ENCODE data around the gene ZCCHC9. TPM values are rescaled to one million over a fixed set of nuclear protein-coding genes. Genes with fewer than 3 reads are reported as not detected.

Gene ZCCHC9
- total RNA-seq, 4 donors from 2014 or later, result 21.3 to 34.9 (median 25.2) TPM

- no peak for ATAC-seq
- no peak overlapping the region for H3K27ac ChIP-seq
- no peaks in the 10 kb centered on the region for H3K4me1 ChIP-seq
- TF ChIP-seq POLR2AphosphoS5 (IDR thresholded peaks at IDR 0.05) (no peak), EP300 (IDR thresholded peaks at IDR 0.05) (no peak), POLR2A (IDR thresholded peaks at IDR 0.05) (no peak)
- TF ChIP-seq, protein P1, sequence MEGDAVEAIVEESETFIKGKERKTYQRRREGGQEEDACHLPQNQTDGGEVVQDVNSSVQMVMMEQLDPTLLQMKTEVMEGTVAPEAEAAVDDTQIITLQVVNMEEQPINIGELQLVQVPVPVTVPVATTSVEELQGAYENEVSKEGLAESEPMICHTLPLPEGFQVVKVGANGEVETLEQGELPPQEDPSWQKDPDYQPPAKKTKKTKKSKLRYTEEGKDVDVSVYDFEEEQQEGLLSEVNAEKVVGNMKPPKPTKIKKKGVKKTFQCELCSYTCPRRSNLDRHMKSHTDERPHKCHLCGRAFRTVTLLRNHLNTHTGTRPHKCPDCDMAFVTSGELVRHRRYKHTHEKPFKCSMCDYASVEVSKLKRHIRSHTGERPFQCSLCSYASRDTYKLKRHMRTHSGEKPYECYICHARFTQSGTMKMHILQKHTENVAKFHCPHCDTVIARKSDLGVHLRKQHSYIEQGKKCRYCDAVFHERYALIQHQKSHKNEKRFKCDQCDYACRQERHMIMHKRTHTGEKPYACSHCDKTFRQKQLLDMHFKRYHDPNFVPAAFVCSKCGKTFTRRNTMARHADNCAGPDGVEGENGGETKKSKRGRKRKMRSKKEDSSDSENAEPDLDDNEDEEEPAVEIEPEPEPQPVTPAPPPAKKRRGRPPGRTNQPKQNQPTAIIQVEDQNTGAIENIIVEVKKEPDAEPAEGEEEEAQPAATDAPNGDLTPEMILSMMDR (IDR thresholded peaks at IDR 0.05), result no peak
- WGBS, 2 donors (ENCODE audit: low coverage in 1 of 2), result 84 to 87% methylated on average over 2 of the region's 2 CpGs
- no peak overlapping the region for H3K4me3 ChIP-seq
- H3K36me3 ChIP-seq, result peaks cover 0 to 35% of the 10 kb centered on the region in 2 donors
- no peaks in the 10 kb centered on the region for H3K9me3 ChIP-seq
- H3K27me3 ChIP-seq, result no peaks in the 10 kb centered on the region
Measured at GRCh38 chr5:81316571-81316970, 15.2 kb downstream of the ZCCHC9 start.

- WGBS, 2 donors (ENCODE audit: low coverage in 1 of 2), result 46 to 93% methylated on average over 2 of the region's 2 CpGs
- peaks cover 0 to 26% of the 10 kb centered on the region in 2 donors for H3K36me3 ChIP-seq
- no peaks in the 10 kb centered on the region for H3K9me3 ChIP-seq
- ATAC-seq, result no peak
- H3K4me1 ChIP-seq, result no peaks in the 10 kb centered on the region
- no peaks in the 10 kb centered on the region for H3K27me3 ChIP-seq
- TF ChIP-seq EP300 (IDR thresholded peaks at IDR 0.05) (no peak), POLR2AphosphoS5 (IDR thresholded peaks at IDR 0.05) (no peak), POLR2A (IDR thresholded peaks at IDR 0.05) (no peak)
- TF ChIP-seq, protein P1 (IDR thresholded peaks at IDR 0.05), result no peak
- H3K27ac ChIP-seq, result no peak overlapping the region
- no peak overlapping the region for H3K4me3 ChIP-seq
Measured at GRCh38 chr5:81317536-81317935, 16.1 kb downstream of the ZCCHC9 start.

DNA sequence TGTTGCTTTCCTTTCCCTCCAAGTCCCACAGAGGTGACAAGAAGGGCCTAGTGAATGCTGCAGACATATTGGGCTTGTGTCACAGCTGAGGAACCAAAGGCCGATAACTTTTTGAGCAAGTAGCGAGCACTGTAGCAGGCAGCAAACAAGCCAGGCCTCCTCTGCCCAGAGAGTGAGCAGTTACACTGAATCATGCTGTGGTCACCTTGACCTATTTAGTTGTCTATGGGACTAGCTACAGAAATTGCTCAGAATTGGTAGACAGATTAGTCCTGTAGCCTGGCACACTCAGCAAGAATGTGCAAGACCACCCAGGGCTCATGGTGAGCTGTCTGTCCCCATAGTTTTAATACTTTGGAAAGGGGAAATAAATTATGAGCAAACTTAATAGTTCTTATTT lies 25.2 kb downstream of the ZCCHC9 start:
- 92 to 100% methylated on average over 2 of the region's 2 CpGs for WGBS, 2 donors (ENCODE audit: low coverage in 1 of 2)
- no peak for ATAC-seq

DNA sequence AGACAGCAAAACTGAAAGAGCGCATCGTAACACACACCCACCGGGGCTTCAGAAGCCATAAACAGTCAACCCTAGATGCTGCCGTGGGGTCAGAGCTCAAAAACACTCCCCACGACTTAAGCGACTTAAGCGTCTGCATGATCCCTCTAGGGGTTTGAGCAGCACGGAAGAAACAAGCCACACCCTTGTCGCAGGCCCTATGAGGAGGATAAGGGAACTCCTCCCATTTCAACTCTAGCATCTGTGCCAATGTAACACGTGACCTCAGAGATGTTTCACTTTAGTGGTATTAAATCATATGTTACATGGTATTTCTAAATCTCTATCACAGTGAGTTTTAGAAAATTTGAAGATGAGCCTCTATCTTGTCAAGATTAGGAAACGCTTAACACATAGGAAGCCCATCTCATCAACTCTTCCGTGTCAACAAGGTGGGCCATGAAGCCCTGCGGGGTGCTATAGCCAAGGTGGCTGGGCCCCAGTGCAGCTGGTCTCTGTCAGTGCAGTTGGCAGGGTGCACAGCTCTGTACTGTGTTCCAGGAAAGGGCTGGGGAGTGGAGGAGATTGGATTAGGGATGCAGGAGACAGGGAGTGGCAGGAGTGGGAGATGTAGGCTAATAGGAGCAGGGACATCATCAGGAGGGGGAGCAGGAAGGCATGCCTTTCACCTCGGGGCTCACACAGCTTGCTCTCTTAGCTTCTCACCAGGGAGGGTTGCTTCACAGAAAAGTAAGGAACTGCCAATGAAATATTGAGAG lies 33.1 kb downstream of the ZCCHC9 start:
- H3K9me3 ChIP-seq, result no peaks in the 10 kb centered on the region
- no peaks in the 10 kb centered on the region for H3K4me1 ChIP-seq
- 36 to 64% methylated on average over 6 to 8 of the region's 14 CpGs for WGBS, 2 donors (ENCODE audit: low coverage in 1 of 2)
- TF ChIP-seq EP300 (IDR thresholded peaks at IDR 0.05), result no peak
- no peak for TF ChIP-seq POLR2A (IDR thresholded peaks at IDR 0.05)
- no peak for TF ChIP-seq POLR2AphosphoS5 (IDR thresholded peaks at IDR 0.05)
- TF ChIP-seq, protein P1 (IDR thresholded peaks at IDR 0.05), result no peak
- no peak for ATAC-seq
- no peaks in the 10 kb centered on the region for H3K36me3 ChIP-seq
- no peaks in the 10 kb centered on the region for H3K27me3 ChIP-seq
- H3K4me3 ChIP-seq, result no peak overlapping the region
- H3K27ac ChIP-seq, result no peak overlapping the region

More for the DNA sequence above, 25.2 kb downstream of the ZCCHC9 start:
- no peaks in the 10 kb centered on the region for H3K27me3 ChIP-seq
- no peak for TF ChIP-seq POLR2AphosphoS5 (IDR thresholded peaks at IDR 0.05)
- no peak for TF ChIP-seq POLR2A (IDR thresholded peaks at IDR 0.05)
- no peak for TF ChIP-seq EP300 (IDR thresholded peaks at IDR 0.05)
- TF ChIP-seq, protein P1 (IDR thresholded peaks at IDR 0.05), result no peak
- H3K36me3 ChIP-seq, result no peaks in the 10 kb centered on the region
- H3K9me3 ChIP-seq, result no peaks in the 10 kb centered on the region
- no peak overlapping the region for H3K27ac ChIP-seq
- no peaks in the 10 kb centered on the region for H3K4me1 ChIP-seq
- no peak overlapping the region for H3K4me3 ChIP-seq

DNA sequence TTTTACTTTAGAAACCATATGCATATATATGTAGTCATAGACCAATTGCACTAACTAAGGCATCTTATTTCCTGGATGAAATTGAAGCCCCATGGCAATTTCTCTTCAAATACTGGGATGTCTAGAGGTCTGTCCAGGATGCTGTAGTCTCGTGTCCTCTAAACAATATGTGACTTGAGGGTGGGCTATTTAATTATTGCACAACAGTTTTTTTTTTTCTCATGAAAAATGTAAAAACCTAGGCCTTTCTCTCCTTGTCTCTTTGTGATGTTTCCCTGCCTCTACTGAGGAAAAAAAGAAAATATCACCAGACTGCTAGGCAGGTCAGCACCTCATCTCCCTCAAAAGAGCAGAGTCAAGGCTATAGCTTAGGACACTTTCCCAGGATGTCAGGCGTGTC lies 34.6 kb downstream of the ZCCHC9 start:
- Histone ChIP-seq H3K27ac (no peak overlapping the region), H3K36me3 (no peaks in the 10 kb centered on the region), H3K9me3 (no peaks in the 10 kb centered on the region), H3K4me3 (no peak overlapping the region), H3K27me3 (no peaks in the 10 kb centered on the region), H3K4me1 (no peaks in the 10 kb centered on the region)
- no peak for ATAC-seq
- WGBS, 2 donors (ENCODE audit: low coverage in 1 of 2), result 85 to 100% methylated on average over 1 to 2 of the region's 2 CpGs
- TF ChIP-seq EP300 (IDR thresholded peaks at IDR 0.05), result no peak
- TF ChIP-seq POLR2A (IDR thresholded peaks at IDR 0.05), result no peak
- TF ChIP-seq, protein P1 (IDR thresholded peaks at IDR 0.05), result no peak
- TF ChIP-seq POLR2AphosphoS5 (IDR thresholded peaks at IDR 0.05), result no peak

Data from gastroesophageal sphincter (tissue), 4 donors.